AG10803 (cell line): ENCODE data around the gene EFCAB6.

Source experiments
- DNase-seq: peaks from one replicate; pipeline ENCODE4 v3.0.0; 2010; ENCODE audit warnings: low read depth
- H3K4me3 ChIP-seq: 2 replicates; pipeline ENCODE4 v1.5.1; 2011; ENCODE audit warnings: mild to moderate bottlenecking, low read length, control low read depth
- CTCF ChIP-seq: conservative IDR thresholded peaks from 2 replicates; pipeline ENCODE4 v1.5.1; 2011; ENCODE audit warnings: mild to moderate bottlenecking, low read length, control low read depth, inconsistent platforms

The EFCAB6 gene

GRCh38 chr22:43622886-43623285 is 189.2 kb downstream of the EFCAB6 start:
- H3K4me3 ChIP-seq = no peak overlapping the region
- peak; percentile 3 for DNase-seq
- TF ChIP-seq CTCF = no peak

DNA sequence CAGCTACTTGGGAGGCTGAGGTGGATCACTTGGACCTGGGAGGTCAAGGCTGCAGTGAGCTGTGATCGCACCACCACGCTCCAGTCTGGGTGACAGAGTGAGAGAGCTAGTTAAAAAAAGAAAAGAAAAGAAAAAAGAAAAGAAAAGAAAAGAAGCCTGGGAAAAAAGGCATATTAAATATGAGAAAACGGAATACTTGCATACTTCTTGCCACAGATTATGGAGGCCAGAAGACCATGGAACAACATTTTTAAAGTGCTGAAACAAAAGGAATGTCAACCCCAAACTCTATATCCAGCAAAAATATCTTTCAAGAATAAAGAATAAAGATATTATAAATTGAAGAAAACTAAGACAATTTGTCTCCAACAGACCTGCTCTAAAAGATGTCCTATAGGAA is 191.9 kb downstream of the EFCAB6 start:
- DNase-seq = no peak
- no peak for TF ChIP-seq CTCF
- H3K4me3 ChIP-seq = no peak overlapping the region

- DNase-seq = no peak
- H3K4me3 ChIP-seq = no peak overlapping the region
- TF ChIP-seq CTCF = no peak
Observed at GRCh38 chr22:43618517-43618916, 193.6 kb downstream of the EFCAB6 start.

DNA sequence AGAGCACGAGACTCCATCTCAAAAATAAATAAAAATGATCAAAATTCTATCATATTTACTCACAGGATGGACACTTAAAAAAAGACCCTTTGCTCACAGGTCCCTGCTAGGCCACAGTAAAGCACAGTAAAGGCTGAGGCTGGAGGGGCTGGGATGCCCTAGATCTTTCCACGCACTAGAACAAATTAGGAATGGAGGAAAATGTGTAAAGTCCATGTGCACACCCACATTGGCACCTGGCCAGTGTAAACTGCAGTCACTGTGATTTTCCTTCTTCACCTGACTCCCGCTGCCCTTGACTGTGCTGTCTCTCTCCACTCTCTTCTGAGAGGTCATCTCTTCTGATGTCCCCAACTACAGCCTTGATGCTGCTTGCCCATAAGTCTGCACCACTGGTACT is 195.5 kb downstream of the EFCAB6 start:
- DNase-seq = no peak
- TF ChIP-seq CTCF = no peak
- H3K4me3 ChIP-seq = no peak overlapping the region

DNA sequence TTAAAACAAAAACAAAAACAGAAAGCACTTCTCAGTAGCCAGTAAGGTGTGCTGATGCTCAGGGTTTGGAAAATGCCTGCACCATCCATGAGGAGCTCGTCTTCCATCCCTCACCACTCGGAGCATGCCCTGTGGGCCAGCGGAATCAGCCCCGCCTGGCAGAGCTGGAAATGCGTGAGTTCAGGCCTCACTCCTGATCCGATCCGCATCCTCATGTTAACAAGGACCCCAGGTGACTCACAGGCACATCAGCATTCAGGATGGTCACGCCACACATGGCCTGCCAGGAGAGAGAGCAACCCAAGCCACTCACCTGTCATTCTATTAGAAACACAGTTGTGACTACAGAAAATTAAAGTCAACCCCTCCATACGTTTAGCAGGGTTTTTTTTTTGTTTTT is 211.8 kb downstream of the EFCAB6 start:
- TF ChIP-seq CTCF = no peak
- DNase-seq = no peak
- H3K4me3 ChIP-seq = no peak overlapping the region

- no peak overlapping the region for H3K4me3 ChIP-seq
- no peak for DNase-seq
- TF ChIP-seq CTCF = peak; percentile 27; the same call in 1 of the 2 replicates
Observed at GRCh38 chr22:43592476-43592875, 219.6 kb downstream of the EFCAB6 start.

- TF ChIP-seq CTCF = no peak
- no peak for DNase-seq
- no peak overlapping the region for H3K4me3 ChIP-seq
Observed at GRCh38 chr22:43591380-43591779, 220.7 kb downstream of the EFCAB6 start.
